ENCODE data around the gene ULK1.
"Not testable (repeated sequence)": the region's sequence is repeated elsewhere in the genome, so short reads cannot be mapped to it uniquely, and the experiment has no call there.

GRCh38 chr12:131961328-131961727 lies 66.9 kb downstream of the ULK1 start:
- not testable (repeated sequence) for TF ChIP-seq EZH2 (IDR thresholded peaks at IDR 0.05); POLR2AphosphoS5 (IDR thresholded peaks at IDR 0.05; ENCODE audit: borderline replicate concordance, low read depth, low read length); FOXP2 (optimal IDR thresholded peaks at IDR 0.05; ENCODE audit: control extremely low read depth, extremely low read length, insufficient read depth)
